ENCODE measurements around the gene ADAMTS7. TPM values are rescaled to one million over a fixed set of nuclear protein-coding genes. Genes with fewer than 3 reads are reported as not detected.
"Not testable (repeated sequence)": the region's sequence is repeated elsewhere in the genome, so short reads cannot be mapped to it uniquely, and the experiment has no call there.

The ADAMTS7 gene
- total RNA-seq, 2 donors from 2014 or later = 20.8 to 39.2 TPM

GRCh38 chr15:78772738-78773137, 38.5 kb downstream of the ADAMTS7 start:
- H3K36me3 ChIP-seq = no peaks in the 10 kb centered on the region
- no peak for DNase-seq (ENCODE audit: low spot score)
- H3K4me3 ChIP-seq = no peak overlapping the region
- H3K27me3 ChIP-seq = no peaks in the 10 kb centered on the region
- no peaks in the 10 kb centered on the region for H3K9me3 ChIP-seq
- no peak for TF ChIP-seq CTCF (IDR thresholded peaks at IDR 0.05)
- H3K27ac ChIP-seq = no peak overlapping the region
- H3K4me1 ChIP-seq = peaks cover 0 to 5% of the 10 kb centered on the region in 2 donors

GRCh38 chr15:78771436-78772000, 39.7 kb downstream of the ADAMTS7 start:
- H3K4me1 ChIP-seq; H3K27ac ChIP-seq; H3K4me3 ChIP-seq; H3K9me3 ChIP-seq; H3K36me3 ChIP-seq; H3K27me3 ChIP-seq; DNase-seq (ENCODE audit: low spot score): not testable (repeated sequence)

GRCh38 chr15:78771020-78771419, 40.2 kb downstream of the ADAMTS7 start:
- H3K4me3 ChIP-seq; H3K9me3 ChIP-seq; H3K36me3 ChIP-seq; DNase-seq (ENCODE audit: low spot score); H3K4me1 ChIP-seq; H3K27me3 ChIP-seq; H3K27ac ChIP-seq: not testable (repeated sequence)

- not testable (repeated sequence) for H3K27me3 ChIP-seq; H3K4me3 ChIP-seq; H3K9me3 ChIP-seq; H3K36me3 ChIP-seq; DNase-seq (ENCODE audit: low spot score); H3K4me1 ChIP-seq; H3K27ac ChIP-seq
These were observed 41.6 kb downstream of the ADAMTS7 start for GRCh38 chr15:78769473-78770225.

- H3K27me3 ChIP-seq = no peaks in the 10 kb centered on the region
- TF ChIP-seq CTCF (IDR thresholded peaks at IDR 0.05) = no peak
- no peak overlapping the region for H3K27ac ChIP-seq
- H3K4me3 ChIP-seq = no peak overlapping the region
- H3K9me3 ChIP-seq = no peaks in the 10 kb centered on the region
- H3K4me1 ChIP-seq = peaks cover 0 to 18% of the 10 kb centered on the region in 2 donors
- H3K36me3 ChIP-seq = no peaks in the 10 kb centered on the region
- DNase-seq (ENCODE audit: low spot score) = no peak
These were observed 42.5 kb downstream of the ADAMTS7 start for GRCh38 chr15:78768531-78769408.

GRCh38 chr15:78768096-78768495, 43.2 kb downstream of the ADAMTS7 start:
- Histone ChIP-seq H3K4me1 (peaks cover 0 to 24% of the 10 kb centered on the region in 2 donors), H3K4me3 (no peak overlapping the region), H3K27me3 (no peaks in the 10 kb centered on the region), H3K27ac (no peak overlapping the region), H3K36me3 (no peaks in the 10 kb centered on the region), H3K9me3 (no peaks in the 10 kb centered on the region)
- TF ChIP-seq CTCF (IDR thresholded peaks at IDR 0.05) = no peak
- DNase-seq (ENCODE audit: low spot score) = no peak

- DNase-seq (ENCODE audit: low spot score) = no peak
- TF ChIP-seq CTCF (IDR thresholded peaks at IDR 0.05) = no peak
- Histone ChIP-seq H3K27me3 (no peaks in the 10 kb centered on the region), H3K4me3 (no peak overlapping the region), H3K4me1 (peaks cover 0 to 31% of the 10 kb centered on the region in 2 donors), H3K27ac (peak overlapping the region in 1 of 2 donors; percentile 10), H3K36me3 (no peaks in the 10 kb centered on the region), H3K9me3 (no peaks in the 10 kb centered on the region)
These were observed 43.8 kb downstream of the ADAMTS7 start for GRCh38 chr15:78767331-78767951.

GRCh38 chr15:78766641-78767071, 44.6 kb downstream of the ADAMTS7 start:
- Histone ChIP-seq H3K27ac (peak overlapping the region; percentile 48 to 60), H3K4me1 (peaks cover 0 to 39% of the 10 kb centered on the region in 2 donors)
- H3K4me3 ChIP-seq, H3K27me3 ChIP-seq, H3K9me3 ChIP-seq, H3K36me3 ChIP-seq: not testable (repeated sequence)
- peak; percentile 51 for DNase-seq (ENCODE audit: low spot score)

All from right atrium auricular region (tissue), 2 donors.